HG03439 (cell line): ENCODE results near the gene KRTAP29-1.
"Not testable (repeated sequence)": the region's sequence is repeated elsewhere in the genome, so short reads cannot be mapped to it uniquely, and the experiment has no call there.

Source experiments
- ATAC-seq: cut with Tn5 transposase; IDR thresholded peaks from one replicate; pipeline ENCODE4 v1.9.1; 2021; ENCODE audit warnings: mild to moderate bottlenecking, moderate library complexity; ENCODE audit not compliant: unreplicated experiment

Gene KRTAP29-1

GRCh38 chr17:41301916-41302901 lies at the start of gene KRTAP29-1:
TSS of gene KRTAP29-1 (minus strand) at chr17:41302851. CDS start at chr17:41302851, 0 bp downstream.
- ATAC-seq: no peak

GRCh38 chr17:41351177-41351576 lies 48.5 kb upstream of the KRTAP29-1 start:
- no peak for ATAC-seq

- not testable (repeated sequence) for ATAC-seq
Measured at GRCh38 chr17:41350381-41350878, 47.8 kb upstream of the KRTAP29-1 start, which contains the start of gene KRT33A. TSS of gene KRT33A (minus strand) at chr17:41350828. CDS start at chr17:41350767, 61 bp downstream.

GRCh38 chr17:41347869-41348760 lies 45.5 kb upstream of the KRTAP29-1 start:
- ATAC-seq: no peak

GRCh38 chr17:41346421-41346820 lies 43.8 kb upstream of the KRTAP29-1 start:
- not testable (repeated sequence) for ATAC-seq

- ATAC-seq: no peak
Measured at GRCh38 chr17:41345992-41346391, 43.3 kb upstream of the KRTAP29-1 start.

GRCh38 chr17:41343029-41343428 lies 40.4 kb upstream of the KRTAP29-1 start:
- no peak for ATAC-seq

GRCh38 chr17:41340934-41341861 lies 38.5 kb upstream of the KRTAP29-1 start:
- ATAC-seq: no peak

- ATAC-seq: no peak
Measured at GRCh38 chr17:41340494-41340893, 37.8 kb upstream of the KRTAP29-1 start.

GRCh38 chr17:41339571-41340172 lies 37.0 kb upstream of the KRTAP29-1 start:
- ATAC-seq: no peak

GRCh38 chr17:41338961-41339485 lies 36.4 kb upstream of the KRTAP29-1 start:
- ATAC-seq: no peak

- ATAC-seq: no peak
Measured at GRCh38 chr17:41335747-41336146, 33.1 kb upstream of the KRTAP29-1 start.

- no peak for ATAC-seq
Measured at GRCh38 chr17:41334385-41335305, 32.0 kb upstream of the KRTAP29-1 start.

GRCh38 chr17:41333836-41334235 lies 31.2 kb upstream of the KRTAP29-1 start:
- ATAC-seq: no peak

GRCh38 chr17:41333098-41333497 lies 30.4 kb upstream of the KRTAP29-1 start:
- no peak for ATAC-seq

- no peak for ATAC-seq
Measured at GRCh38 chr17:41332239-41332638, 29.6 kb upstream of the KRTAP29-1 start.

- no peak for ATAC-seq
Measured at GRCh38 chr17:41331606-41332005, 29.0 kb upstream of the KRTAP29-1 start.

GRCh38 chr17:41329279-41329948 lies 26.8 kb upstream of the KRTAP29-1 start:
- no peak for ATAC-seq
